Right atrium auricular region (tissue), 2 donors: ENCODE results near the gene USP33. TPM values are rescaled to one million over a fixed set of nuclear protein-coding genes. Genes with fewer than 3 reads are reported as not detected.
A peak's percentile ranks its signal among the peaks of the same experiment; 100 is the strongest.

Source experiments
- DNase-seq: peaks from one replicate; pipeline ENCODE4 v3.0.0-alpha.2; 2019; ENCODE audit warnings: low spot score
- H3K27ac ChIP-seq, 2 donors: fragments of 200-600 bp; sonication (generic); 1 replicate in 1 of 2; 2 replicates in 1 of 2; pipeline ENCODE4 v1.5.1; 2016 to 2019
- H3K27me3 ChIP-seq, 2 donors: fragments of 200-600 bp; sonication (generic); one replicate each; pipeline versions ENCODE4 v1.5.1 to v1.6.0; 2017 to 2019
- H3K36me3 ChIP-seq: fragments of 200-600 bp; sonication (generic); one replicate; pipeline ENCODE4 v1.5.1; 2016
- H3K4me1 ChIP-seq, 2 donors: fragments of 200-600 bp; sonication (generic); one replicate each; pipeline versions ENCODE4 v1.5.1 to v1.6.0; 2017 to 2019
- H3K4me3 ChIP-seq, 2 donors: fragments of 200-600 bp; sonication (generic); 1 replicate in 1 of 2; 2 replicates in 1 of 2; pipeline ENCODE4 v1.5.1; 2017 to 2019; ENCODE audit warnings: mild to moderate bottlenecking in 1 of 2, moderate library complexity in 1 of 2
- H3K9me3 ChIP-seq, 2 donors: fragments of 200-600 bp; sonication (generic); one replicate each; pipeline ENCODE4 v1.5.1; 2019
- CTCF ChIP-seq, 2 donors: fragments of 200-600 bp; sonication (generic); IDR thresholded peaks; one replicate each; pipeline ENCODE4 v1.5.1; 2019; ENCODE audit warnings: antibody characterized with exemption in 2 of 2
- total RNA-seq, 2 donors: library from RNA; depleted of rRNA; stranded (reverse); fragments of >200 nt; gene quantifications; one replicate each; pipeline ENCODE4 v1.1.0, GENCODE V29; 2016

USP33 gene
- total RNA-seq: 10 to 100 TPM; 29.2 to 39.1 TPM

GRCh38 chr1:77759071-77760028, at the start of gene USP33:
USP33 (minus strand) TSS chr1:77759852; CDS start chr1:77741697, 18,155 bp downstream.
- Histone ChIP-seq H3K27ac (peak within 1 kb of the TSS; percentile 87 to 89), H3K9me3 (no peaks in the 10 kb centered on the region), H3K36me3 (no peaks in the 10 kb centered on the region), H3K4me3 (peak within 1 kb of the TSS; percentile 95 to 97), H3K27me3 (no peaks in the 10 kb centered on the region), H3K4me1 (peaks cover 0 to 34% of the 10 kb centered on the region in 2 donors)
- no peak for TF ChIP-seq CTCF (IDR thresholded peaks at IDR 0.05)
- DNase-seq: peak; percentile 76

GRCh38 chr1:77803371-77803770, 43.7 kb upstream of the USP33 start:
- H3K4me3 ChIP-seq: no peak overlapping the region
- no peaks in the 10 kb centered on the region for H3K9me3 ChIP-seq
- no peaks in the 10 kb centered on the region for H3K27me3 ChIP-seq
- no peaks in the 10 kb centered on the region for H3K4me1 ChIP-seq
- H3K36me3 ChIP-seq: peaks cover 33% of the 10 kb centered on the region
- no peak for TF ChIP-seq CTCF (IDR thresholded peaks at IDR 0.05)
- H3K27ac ChIP-seq: no peak overlapping the region
- no peak for DNase-seq

- no peak for TF ChIP-seq CTCF (IDR thresholded peaks at IDR 0.05)
- peaks cover 19% of the 10 kb centered on the region for H3K36me3 ChIP-seq
These were observed 42.4 kb upstream of the USP33 start for GRCh38 chr1:77802026-77802425.

GRCh38 chr1:77797991-77798390, 38.3 kb upstream of the USP33 start:
- H3K9me3 ChIP-seq: no peaks in the 10 kb centered on the region
- H3K27me3 ChIP-seq: no peaks in the 10 kb centered on the region
- H3K27ac ChIP-seq: no peak overlapping the region
- TF ChIP-seq CTCF (IDR thresholded peaks at IDR 0.05): no peak
- no peak overlapping the region for H3K4me3 ChIP-seq
- no peaks in the 10 kb centered on the region for H3K4me1 ChIP-seq
- H3K36me3 ChIP-seq: peaks cover 14% of the 10 kb centered on the region
- DNase-seq: no peak

More at GRCh38 chr1:77802026-77802425, 42.4 kb upstream of the USP33 start:
- no peak for DNase-seq
- Histone ChIP-seq H3K9me3 (no peaks in the 10 kb centered on the region), H3K4me1 (no peaks in the 10 kb centered on the region), H3K4me3 (no peak overlapping the region), H3K27me3 (no peaks in the 10 kb centered on the region), H3K27ac (no peak overlapping the region)

- Histone ChIP-seq H3K4me3 (no peak overlapping the region), H3K36me3 (peaks cover 2% of the 10 kb centered on the region), H3K4me1 (no peaks in the 10 kb centered on the region), H3K27me3 (no peaks in the 10 kb centered on the region), H3K27ac (no peak overlapping the region), H3K9me3 (no peaks in the 10 kb centered on the region)
- no peak for TF ChIP-seq CTCF (IDR thresholded peaks at IDR 0.05)
- no peak for DNase-seq
These were observed 37.2 kb upstream of the USP33 start for GRCh38 chr1:77796695-77797405.
